ENCODE measurements around the gene CLEC11A. TPM values are rescaled to one million over a fixed set of nuclear protein-coding genes. Genes with fewer than 3 reads are reported as not detected.

CLEC11A gene
- total RNA-seq, 2 experiments from 2014 or later: 2.0 to 4.5 TPM

DNA sequence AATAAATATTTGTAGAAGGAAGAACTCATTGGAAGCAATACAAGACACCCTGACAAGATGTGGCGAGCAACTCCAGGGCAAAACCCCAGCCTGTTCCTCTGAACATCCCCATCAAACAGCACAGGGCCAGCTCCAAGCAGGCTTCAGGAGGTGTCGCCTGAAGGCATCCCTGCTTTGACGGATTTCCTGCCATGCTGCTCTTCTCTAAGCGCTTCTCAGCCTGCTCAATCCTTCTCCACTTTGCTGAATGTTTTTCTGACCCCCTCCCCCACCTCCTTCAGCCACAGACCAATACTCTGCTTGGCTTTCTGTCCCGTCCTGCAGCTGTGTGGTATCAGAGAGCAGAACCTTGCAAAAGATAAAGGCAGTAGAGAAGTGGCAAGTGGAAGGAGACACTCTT is 45.5 kb upstream of the CLEC11A start:
- Histone ChIP-seq H3K4me1 (ENCODE audit: insufficient read depth, low read length, poor library complexity, severe bottlenecking) (peaks cover 15% of the 10 kb centered on the region), H3K4me3 (ENCODE audit: low read depth, low read length, poor library complexity, severe bottlenecking) (no peak overlapping the region), H3K36me3 (ENCODE audit: insufficient read depth, low read length) (no peaks in the 10 kb centered on the region), H3K4me2 (ENCODE audit: low read length) (no peak overlapping the region), H2AFZ (ENCODE audit: low read length) (no peak overlapping the region), H3K79me2 (ENCODE audit: insufficient read depth, low read depth, low read length) (no peaks in the 10 kb centered on the region), H4K20me1 (ENCODE audit: insufficient read depth, low read length) (no peaks in the 10 kb centered on the region), H3K27ac (ENCODE audit: low read depth, low read length, poor library complexity, severe bottlenecking) (no peak overlapping the region), H3K9me3 (ENCODE audit: low read length) (no peaks in the 10 kb centered on the region), H3K9me2 (ENCODE audit: insufficient read depth, low read length) (no peaks in the 10 kb centered on the region)
- no peak for TF ChIP-seq EZH2phosphoT487 (IDR thresholded peaks at IDR 0.05; ENCODE audit: borderline replicate concordance, low read depth, low read length)
- TF ChIP-seq, protein P1, sequence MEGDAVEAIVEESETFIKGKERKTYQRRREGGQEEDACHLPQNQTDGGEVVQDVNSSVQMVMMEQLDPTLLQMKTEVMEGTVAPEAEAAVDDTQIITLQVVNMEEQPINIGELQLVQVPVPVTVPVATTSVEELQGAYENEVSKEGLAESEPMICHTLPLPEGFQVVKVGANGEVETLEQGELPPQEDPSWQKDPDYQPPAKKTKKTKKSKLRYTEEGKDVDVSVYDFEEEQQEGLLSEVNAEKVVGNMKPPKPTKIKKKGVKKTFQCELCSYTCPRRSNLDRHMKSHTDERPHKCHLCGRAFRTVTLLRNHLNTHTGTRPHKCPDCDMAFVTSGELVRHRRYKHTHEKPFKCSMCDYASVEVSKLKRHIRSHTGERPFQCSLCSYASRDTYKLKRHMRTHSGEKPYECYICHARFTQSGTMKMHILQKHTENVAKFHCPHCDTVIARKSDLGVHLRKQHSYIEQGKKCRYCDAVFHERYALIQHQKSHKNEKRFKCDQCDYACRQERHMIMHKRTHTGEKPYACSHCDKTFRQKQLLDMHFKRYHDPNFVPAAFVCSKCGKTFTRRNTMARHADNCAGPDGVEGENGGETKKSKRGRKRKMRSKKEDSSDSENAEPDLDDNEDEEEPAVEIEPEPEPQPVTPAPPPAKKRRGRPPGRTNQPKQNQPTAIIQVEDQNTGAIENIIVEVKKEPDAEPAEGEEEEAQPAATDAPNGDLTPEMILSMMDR (conservative IDR thresholded peaks at IDR 0.05; ENCODE audit: low read length): no peak
- ChIA-PET CTCF (ENCODE audit: unreplicated experiment) (no interaction called here), POLR2A (no interaction called here)
- BruUV-seq (replicated peaks): no TSS peak
- no peak for DNase-seq (ENCODE audit: low spot score)
- intact Hi-C loops (cut with micrococcal nuclease; ENCODE audit: unreplicated experiment): no loop called here

DNA sequence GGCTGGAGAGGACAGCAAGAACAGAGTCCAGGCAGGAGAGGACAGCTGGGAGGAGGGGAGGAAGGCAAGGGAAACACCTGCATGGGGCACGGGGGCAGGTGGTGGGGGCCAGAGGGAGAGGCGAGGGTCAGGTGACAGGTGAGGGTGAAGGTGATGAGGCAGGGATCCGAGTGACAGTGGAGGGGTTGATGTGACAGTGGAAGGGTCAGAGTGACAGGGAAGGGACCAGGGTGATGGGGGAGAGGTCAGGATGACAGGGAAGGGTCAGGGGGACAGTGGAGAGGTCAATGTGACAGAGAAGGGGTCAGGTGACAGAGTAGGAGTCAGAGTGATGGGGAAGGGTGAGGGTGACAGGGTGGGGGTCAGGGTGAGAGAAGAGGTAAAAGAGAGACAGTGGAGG is 44.8 kb upstream of the CLEC11A start:
- Histone ChIP-seq H3K4me2 (ENCODE audit: low read length) (no peak overlapping the region), H3K4me1 (ENCODE audit: insufficient read depth, low read length, poor library complexity, severe bottlenecking) (peaks cover 15% of the 10 kb centered on the region), H3K9me3 (ENCODE audit: low read length) (no peaks in the 10 kb centered on the region), H3K27ac (ENCODE audit: low read depth, low read length, poor library complexity, severe bottlenecking) (no peak overlapping the region), H3K79me2 (ENCODE audit: insufficient read depth, low read depth, low read length) (no peaks in the 10 kb centered on the region), H3K4me3 (ENCODE audit: low read depth, low read length, poor library complexity, severe bottlenecking) (no peak overlapping the region), H3K9me2 (ENCODE audit: insufficient read depth, low read length) (no peaks in the 10 kb centered on the region), H3K36me3 (ENCODE audit: insufficient read depth, low read length) (no peaks in the 10 kb centered on the region), H4K20me1 (ENCODE audit: insufficient read depth, low read length) (no peaks in the 10 kb centered on the region), H2AFZ (ENCODE audit: low read length) (no peak overlapping the region)
- intact Hi-C loops (cut with micrococcal nuclease; ENCODE audit: unreplicated experiment): no loop called here
- ChIA-PET CTCF (ENCODE audit: unreplicated experiment) (no interaction called here), POLR2A (no interaction called here)
- no TSS peak for BruUV-seq (replicated peaks)
- DNase-seq (ENCODE audit: low spot score): no peak
- TF ChIP-seq, protein P1 (conservative IDR thresholded peaks at IDR 0.05; ENCODE audit: low read length): no peak
- TF ChIP-seq EZH2phosphoT487 (IDR thresholded peaks at IDR 0.05; ENCODE audit: borderline replicate concordance, low read depth, low read length): no peak

DNA sequence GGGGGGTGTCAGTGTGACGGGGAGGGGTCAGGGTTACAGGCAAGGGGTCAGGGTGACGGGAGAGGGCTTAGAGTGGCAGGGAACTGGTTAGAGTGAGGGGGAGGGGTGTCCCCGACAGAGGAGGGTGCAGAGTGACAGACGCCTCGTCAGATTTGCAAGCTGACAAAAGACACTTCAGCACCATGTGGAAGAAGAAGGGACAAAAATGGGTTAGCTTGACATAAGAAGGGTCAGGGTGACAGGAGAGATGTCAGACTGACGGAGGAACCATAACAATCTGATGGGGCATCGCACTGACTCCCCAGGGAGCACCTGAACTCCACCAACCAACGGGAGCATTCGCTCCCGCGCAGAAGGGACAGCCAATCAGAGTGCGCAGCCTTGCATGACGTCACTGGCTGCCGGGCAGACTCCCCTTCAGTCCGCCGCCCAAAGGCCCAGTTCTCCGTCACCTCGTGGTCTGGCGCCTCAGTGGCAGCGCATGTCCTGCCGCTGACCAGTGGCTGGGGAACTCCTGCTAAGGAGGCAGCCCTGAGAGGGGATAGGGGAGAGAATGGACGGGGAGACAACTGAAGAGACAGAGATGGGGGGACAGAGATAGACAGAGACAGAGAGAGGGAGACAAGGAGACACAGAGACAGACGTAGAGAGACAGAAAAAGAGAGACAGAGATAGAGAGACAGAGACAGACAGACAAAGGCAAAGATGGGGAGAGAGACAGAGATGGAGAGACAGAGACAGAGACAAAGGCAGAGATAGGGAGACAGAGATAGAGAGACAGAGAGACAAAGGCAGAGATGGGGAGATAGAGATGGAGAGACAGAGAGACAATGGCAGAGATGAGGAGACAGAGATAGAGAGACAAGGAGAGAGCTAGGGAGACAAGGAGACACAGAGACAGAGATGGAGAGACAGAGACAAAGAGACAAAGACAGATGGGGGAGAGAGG is 43.7 kb upstream of the CLEC11A start:
- DNase-seq (ENCODE audit: low spot score): peak; percentile 94
- peaks cover 15% of the 10 kb centered on the region for H3K4me1 ChIP-seq (ENCODE audit: insufficient read depth, low read length, poor library complexity, severe bottlenecking)
- CTCF ChIA-PET (ENCODE audit: unreplicated experiment): no interaction called here
- no peaks in the 10 kb centered on the region for H3K79me2 ChIP-seq (ENCODE audit: insufficient read depth, low read depth, low read length)
- peak overlapping the region; percentile 55 for H3K27ac ChIP-seq (ENCODE audit: low read depth, low read length, poor library complexity, severe bottlenecking)
- H3K4me3 ChIP-seq (ENCODE audit: low read depth, low read length, poor library complexity, severe bottlenecking): peak overlapping the region; percentile 57
- TF ChIP-seq, protein P1 (conservative IDR thresholded peaks at IDR 0.05; ENCODE audit: low read length): no peak
- no peak for TF ChIP-seq EZH2phosphoT487 (IDR thresholded peaks at IDR 0.05; ENCODE audit: borderline replicate concordance, low read depth, low read length)
- POLR2A ChIA-PET: no interaction called here
- intact Hi-C loops (cut with micrococcal nuclease; ENCODE audit: unreplicated experiment): no loop called here
- H3K36me3 ChIP-seq (ENCODE audit: insufficient read depth, low read length): no peaks in the 10 kb centered on the region
- no peaks in the 10 kb centered on the region for H4K20me1 ChIP-seq (ENCODE audit: insufficient read depth, low read length)
- H2AFZ ChIP-seq (ENCODE audit: low read length): peak overlapping the region; percentile 61; the same call in 1 of the 2 replicates
- no peaks in the 10 kb centered on the region for H3K9me3 ChIP-seq (ENCODE audit: low read length)
- peak overlapping the region; percentile 67 for H3K4me2 ChIP-seq (ENCODE audit: low read length)
- no TSS peak for BruUV-seq (replicated peaks)
- H3K9me2 ChIP-seq (ENCODE audit: insufficient read depth, low read length): no peaks in the 10 kb centered on the region

Measured in OCI-LY7 (cell line).